Heart left ventricle (tissue), 16 donors: Measurements from ENCODE around the gene CDH13. TPM values are rescaled to one million over a fixed set of nuclear protein-coding genes. Genes with fewer than 3 reads are reported as not detected.

Experiments
- ATAC-seq, 4 donors: fragments of 200-7000 bp; cut with Tn5 transposase; one replicate each; pipeline ENCODE4 v1.9.1; 2020 to 2022; ENCODE audit warnings: moderate library complexity in 4 of 4, mild to moderate bottlenecking in 3 of 4, moderate number of reproducible peaks in 1 of 4
- DNase-seq, 5 donors: peaks; one replicate each; pipeline ENCODE4 v3.0.0-alpha.2; 2020
- H3K27ac ChIP-seq, 12 donors: fragments of 200-600 bp; sonication (generic) in 4 of 12; one replicate each; pipeline versions ENCODE4 v1.5.0 to v1.8.0; 2016 to 2022; ENCODE audit warnings: mild to moderate bottlenecking in 2 of 12
- H3K27me3 ChIP-seq, 9 donors: fragments of 200-600 bp; sonication (generic) in 2 of 9; one replicate each; pipeline versions ENCODE4 v1.5.1 to v1.8.0; 2016 to 2022; ENCODE audit warnings: mild to moderate bottlenecking in 3 of 9
- H3K36me3 ChIP-seq, 9 donors: fragments of 200-600 bp; sonication (generic) in 2 of 9; one replicate each; pipeline versions ENCODE4 v1.5.0 to v1.8.0; 2018 to 2022; ENCODE audit warnings: mild to moderate bottlenecking in 2 of 9
- H3K4me1 ChIP-seq, 12 donors: fragments of 200-600 bp; sonication (generic) in 4 of 12; one replicate each; pipeline versions ENCODE4 v1.5.0 to v1.8.0; 2016 to 2022; ENCODE audit warnings: mild to moderate bottlenecking in 3 of 12
- H3K4me3 ChIP-seq, 12 donors: fragments of 200-600 bp; sonication (generic) in 4 of 12; one replicate each; pipeline versions ENCODE4 v1.5.0 to v1.8.0; 2017 to 2022; ENCODE audit warnings: mild to moderate bottlenecking in 9 of 12, moderate library complexity in 4 of 12
- H3K9me3 ChIP-seq, 12 donors: fragments of 200-600 bp; sonication (generic) in 4 of 12; one replicate each; pipeline versions ENCODE4 v1.5.0 to v1.8.0; 2016 to 2022; ENCODE audit warnings: mild to moderate bottlenecking in 1 of 12
- POLR2A ChIP-seq, 2 donors: fragments of 450-650 bp; IDR thresholded peaks; one replicate each; pipeline ENCODE4 v1.6.1; 2017; ENCODE audit warnings: antibody characterized with exemption in 2 of 2, mild to moderate bottlenecking in 2 of 2, moderate library complexity in 2 of 2
- WGBS, 4 donors: extraction: QIAGEN DNeasy Blood & Tissue Kit in 2 of 4; methylation state at CpG; one replicate each; pipeline versions ENCODE4 v1.1.5 to v1.1.7; 2013 to 2018; 5-methylcytosine and 5-hydroxymethylcytosine counted together
- intact Hi-C, 10 donors: fragments of 100-400 bp; cut with DNase I; formaldehyde crosslinking; loops; one replicate each; pipeline versions ENCODE4 v1.11.1 to v1.14.2; 2022
- polyA plus RNA-seq, 2 donors: library from polyadenylated mRNA; stranded (reverse); fragments of 200-250 nt; gene quantifications; one replicate each; pipeline ENCODE4 v1.2.3, GENCODE V29; 2013
- total RNA-seq, 9 donors: library from RNA; depleted of rRNA in 2 of 9; stranded (reverse); fragments of >200 nt in 2 of 9; fragmentation: NEBNext Ultra II Directional in 3 of 9; extraction: Animal tissue kit (Norgen Biotek cat#: 25700) in 3 of 9; gene quantifications; one replicate each; pipeline versions ENCODE4 v1.1.0 to v1.2.4, GENCODE V29; 2016 to 2023
- TF ChIP-seq, protein P1 (sequence below), 12 donors: fragments of 200-600 bp; sonication (generic) in 4 of 12; IDR thresholded peaks; one replicate each; pipeline versions ENCODE4 v1.5.0 to v1.8.0; 2018 to 2022; ENCODE audit warnings: antibody characterized with exemption in 12 of 12, mild to moderate bottlenecking in 5 of 12
- donor health status: ischemic (EF 13 %, LVEDD 7.1; RV severe dilation, severe dysfunction).
- donor health status: healthy with polysubstance abuse.
- donor health status: DM: no; HTN: yes; CAD: no.
- donor health status: DM: no; HTN: no; CAD: no.
- donor health status: ischemic (EF 25% LVEDD 6.9; RV normal size, moderate dysfunction).
- donor health status: ischemic (EF 25% LVEDD 5.7; RV mildly dilated, moderate dysfunction).
- donor health status: healthy.
- donor health status: DM: yes; HTN: yes; CAD: no.
- donor health status: ischemic (EF 35%, LVEDD 5.7; RV mildly dilated, moderate dysfunction).
- donor health status: nonischemic (EF 11% LVEDD 7.7; RV severe dilation, severe dysfunction).
- donor health status: DM: yes; HTN: yes; CAD: no.
- donor health status: PGD.
- donor health status: ischemic (EF 29% LVEDD 5.4; RV normal size, mild dysfunction).
- donor health status: nonischemic (EF 23%, LVEDD 6.1; RV moderate dilation, normal function).

The CDH13 gene
- total and polyA plus RNA-seq, 11 donors, result 15.0 to 172 (median 137) TPM

DNA sequence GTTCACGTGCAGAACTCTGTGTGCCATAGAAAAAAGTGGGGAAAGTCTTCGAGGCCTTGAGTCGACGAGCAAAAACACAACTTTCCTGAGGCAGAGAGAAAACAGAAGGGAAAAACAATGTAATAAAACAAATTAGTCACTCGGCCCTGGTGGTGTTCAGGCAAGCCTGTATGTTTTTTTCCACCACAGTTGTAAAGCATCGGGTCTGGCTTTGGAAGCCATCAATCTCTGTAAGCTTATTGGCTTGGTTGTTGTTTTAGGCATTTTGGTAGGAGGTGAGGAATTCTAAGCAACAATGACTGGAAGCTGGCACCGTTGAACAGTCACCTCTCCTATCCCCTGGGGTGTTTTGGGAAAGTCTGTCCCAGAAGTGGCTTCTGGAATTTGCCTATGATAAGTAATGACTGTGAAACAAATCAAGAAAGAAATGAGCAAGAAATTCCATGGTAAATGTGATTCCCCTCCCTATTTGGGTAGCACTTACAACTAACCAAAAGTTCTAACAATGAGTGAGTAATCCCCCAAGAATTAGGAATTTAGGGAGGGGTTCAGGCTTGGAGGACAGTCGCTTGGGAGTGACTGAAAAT is 2.8 kb downstream of the CDH13 start:
- Histone ChIP-seq H3K9me3 (no peaks in the 10 kb centered on the region), H3K27me3 (peaks cover 0 to 21% (median 0%) of the 10 kb centered on the region in 9 donors), H3K4me3 (peak overlapping the region in 6 of 12 donors; percentile 77 to 86 (median 84)), H3K4me1 (peaks cover 23 to 77% (median 60%) of the 10 kb centered on the region in 12 donors), H3K27ac (peak overlapping the region; percentile 13 to 96 (median 88)), H3K36me3 (no peaks in the 10 kb centered on the region)
- intact Hi-C loops, result loop anchor here in 9 of 10 donors (5.0 to 10.0 kb wide), 12 partner anchors 73 to 818 kb away; no protein-coding TSS in a partner anchor
- no peak for TF ChIP-seq POLR2A (IDR thresholded peaks at IDR 0.05)
- TF ChIP-seq, protein P1, sequence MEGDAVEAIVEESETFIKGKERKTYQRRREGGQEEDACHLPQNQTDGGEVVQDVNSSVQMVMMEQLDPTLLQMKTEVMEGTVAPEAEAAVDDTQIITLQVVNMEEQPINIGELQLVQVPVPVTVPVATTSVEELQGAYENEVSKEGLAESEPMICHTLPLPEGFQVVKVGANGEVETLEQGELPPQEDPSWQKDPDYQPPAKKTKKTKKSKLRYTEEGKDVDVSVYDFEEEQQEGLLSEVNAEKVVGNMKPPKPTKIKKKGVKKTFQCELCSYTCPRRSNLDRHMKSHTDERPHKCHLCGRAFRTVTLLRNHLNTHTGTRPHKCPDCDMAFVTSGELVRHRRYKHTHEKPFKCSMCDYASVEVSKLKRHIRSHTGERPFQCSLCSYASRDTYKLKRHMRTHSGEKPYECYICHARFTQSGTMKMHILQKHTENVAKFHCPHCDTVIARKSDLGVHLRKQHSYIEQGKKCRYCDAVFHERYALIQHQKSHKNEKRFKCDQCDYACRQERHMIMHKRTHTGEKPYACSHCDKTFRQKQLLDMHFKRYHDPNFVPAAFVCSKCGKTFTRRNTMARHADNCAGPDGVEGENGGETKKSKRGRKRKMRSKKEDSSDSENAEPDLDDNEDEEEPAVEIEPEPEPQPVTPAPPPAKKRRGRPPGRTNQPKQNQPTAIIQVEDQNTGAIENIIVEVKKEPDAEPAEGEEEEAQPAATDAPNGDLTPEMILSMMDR (IDR thresholded peaks at IDR 0.05), result no peak
- ATAC-seq (peak in 1 of 4 donors; percentile 6), DNase-seq (no peak)
- WGBS, 4 donors, result 21 to 29% (median 28%) methylated on average over 8 of the region's 8 CpGs

GRCh38 chr16:82630219-82630618 is 3.5 kb downstream of the CDH13 start:
- intact Hi-C loops, result loop anchor here in 9 of 10 donors (5.0 to 10.0 kb wide), 10 partner anchors 72 to 815 kb away; no protein-coding TSS in a partner anchor
- H3K4me1 ChIP-seq, result peaks cover 23 to 83% (median 64%) of the 10 kb centered on the region in 12 donors
- H3K9me3 ChIP-seq, result no peaks in the 10 kb centered on the region
- TF ChIP-seq, protein P1 (IDR thresholded peaks at IDR 0.05), result no peak
- no peak for TF ChIP-seq POLR2A (IDR thresholded peaks at IDR 0.05)
- peak overlapping the region in 11 of 12 donors; percentile 71 to 96 (median 88) for H3K27ac ChIP-seq
- H3K36me3 ChIP-seq, result no peaks in the 10 kb centered on the region
- no peak for DNase-seq
- ATAC-seq, result no peak
- peak overlapping the region in 1 of 12 donors; percentile 86 for H3K4me3 ChIP-seq
- 9 to 22% (median 18%) methylated on average over 2 of the region's 2 CpGs for WGBS, 4 donors
- H3K27me3 ChIP-seq, result peaks cover 0 to 21% (median 0%) of the 10 kb centered on the region in 9 donors

- Histone ChIP-seq H3K36me3 (no peaks in the 10 kb centered on the region), H3K27me3 (peaks cover 0 to 21% (median 0%) of the 10 kb centered on the region in 9 donors), H3K4me1 (peaks cover 23 to 81% (median 64%) of the 10 kb centered on the region in 12 donors), H3K9me3 (no peaks in the 10 kb centered on the region), H3K4me3 (no peak overlapping the region), H3K27ac (peak overlapping the region in 11 of 12 donors; percentile 13 to 96 (median 87))
- no peak for ATAC-seq
- intact Hi-C loops, result loop anchor here in 9 of 10 donors (5.0 to 10.0 kb wide), 10 partner anchors 72 to 814 kb away; no protein-coding TSS in a partner anchor
- 31 to 38% (median 34%) methylated on average over 3 of the region's 3 CpGs for WGBS, 4 donors
- TF ChIP-seq POLR2A (IDR thresholded peaks at IDR 0.05), result no peak
- TF ChIP-seq, protein P1 (IDR thresholded peaks at IDR 0.05), result peak in 11 of 12 donors; percentile 21 to 60 (median 42)
- no peak for DNase-seq
Observed at GRCh38 chr16:82630688-82631087, 3.9 kb downstream of the CDH13 start.
